Measurements from ENCODE around the gene RASA2. TPM values are rescaled to one million over a fixed set of nuclear protein-coding genes. Genes with fewer than 3 reads are reported as not detected.

Gene RASA2
- total and polyA plus RNA-seq, 2 of the 8 experiments (the other 6 are each of a cell fraction or from before 2014, with no cell fraction given), result 3.5 to 15.9 TPM

GRCh38 chr3:141484701-141485287, 2.0 kb upstream of the RASA2 start:
- Histone ChIP-seq H2AFZ (ENCODE audit: low read length) (no peak overlapping the region), H3K79me1 (ENCODE audit: low read depth, low read length) (no peaks in the 10 kb centered on the region), H3K27me3 (replicated peaks in 1 of 4; ENCODE audit: control insufficient read depth in 3 of 4, extremely low read depth in 1 of 4, insufficient read depth in 3 of 4, low read length in 3 of 4) (no peaks in the 10 kb centered on the region; a peak in 1 of 7 replicates), H2BK15ac (ENCODE audit: low read length) (no peak overlapping the region), H3K79me2 (ENCODE audit: control insufficient read depth in 1 of 2, insufficient read depth in 2 of 2, low read length in 2 of 2) (peaks cover 0 to 19% of the 10 kb centered on the region in 2 experiments; a peak in 3 of 4 replicates), H3K4me2 (ENCODE audit: insufficient read depth in 1 of 2, low read depth in 2 of 2, low read length in 2 of 2) (no peak overlapping the region), H4K8ac (ENCODE audit: extremely low read depth, insufficient read depth, low read length) (no peak overlapping the region), H3K9me3 (ENCODE audit: insufficient read depth in 2 of 2, low read depth in 1 of 2, low read length in 1 of 2) (no peaks in the 10 kb centered on the region), H3K23me2 (ENCODE audit: low read depth, low read length) (no peaks in the 10 kb centered on the region), H4K5ac (ENCODE audit: insufficient read length, low read depth, low read length) (no peak overlapping the region), H3K27ac (ENCODE audit: low read depth, low read length) (no peak overlapping the region), H3K14ac (ENCODE audit: insufficient read length) (no peak overlapping the region), H3K4me1 (replicated peaks in 1 of 4; ENCODE audit: control insufficient read depth in 3 of 4, insufficient read depth in 4 of 4, low read length in 3 of 4) (peaks cover 3 to 18% (median 11%) of the 10 kb centered on the region in 4 experiments; a peak in 6 of 7 replicates), H3K56ac (replicated peaks; ENCODE audit: insufficient read length, low read depth, low read length) (no peak overlapping the region), H3K36me3 (ENCODE audit: control insufficient read depth in 2 of 4, insufficient read depth in 4 of 4, low read length in 3 of 4) (no peaks in the 10 kb centered on the region), H2BK12ac (ENCODE audit: low read depth, low read length) (no peak overlapping the region), H2BK20ac (ENCODE audit: low read length) (no peak overlapping the region), H2AK5ac (ENCODE audit: low read depth, low read length) (no peak overlapping the region), H3K18ac (ENCODE audit: extremely low read depth, low read length) (no peak overlapping the region), H2BK5ac (ENCODE audit: low read depth, low read length) (no peak overlapping the region), H2BK120ac (replicated peaks; ENCODE audit: low read depth, low read length) (no peak overlapping the region), H4K20me1 (replicated peaks in 1 of 2; ENCODE audit: control insufficient read depth in 1 of 2, insufficient read depth in 2 of 2, low read length in 2 of 2) (peaks cover 0 to 5% of the 10 kb centered on the region in 2 experiments), H3K4me3 (ENCODE audit: extremely low read depth in 1 of 4, insufficient read depth in 2 of 4, low read depth in 3 of 4, low read length in 4 of 4) (no peak overlapping the region), H3K9ac (replicated peaks in 1 of 4; ENCODE audit: extremely low read depth in 1 of 4, low read depth in 3 of 4, low read length in 3 of 4) (no peak overlapping the region), H4K91ac (replicated peaks; ENCODE audit: insufficient read length, low read length) (no peak overlapping the region), H3K23ac (ENCODE audit: insufficient read length) (no peak overlapping the region), H3K4ac (replicated peaks; ENCODE audit: insufficient read length, low read depth, low read length) (no peak overlapping the region)
- WGBS, 2 experiments (ENCODE audit: extremely low coverage in 1 of 2, insufficient coverage in 1 of 2, insufficient read length in 1 of 2, insufficient replicate concordance in 2 of 2, low coverage in 1 of 2, low lambda C conversion rate in 2 of 2, missing lambda C conversion rate in 1 of 2), result 86% methylated on average over 8 of the region's 8 CpGs; no CpG with 5 or more reads in 1 of the 2 experiments
- DNase-seq (ENCODE audit: low read depth in 1 of 2, low spot score in 2 of 2), result no peak
- CTCF ChIA-PET (ENCODE audit: partially characterized antibody), result interaction anchor here (1.1 kb wide), 1 partner anchor 11 kb away, joined by 3 read pairs; no protein-coding TSS in a partner anchor
- FAIRE-seq, result no peak
- POLR2A ChIA-PET (ENCODE audit: partially characterized antibody), result interaction anchor here (0.6 kb wide), 1 partner anchor 625 kb away, joined by 4 read pairs; no protein-coding TSS in a partner anchor
- no peak for TF ChIP-seq YY1 (IDR thresholded peaks at IDR 0.05; ENCODE audit: low read depth, low read length)
- TF ChIP-seq BCL11A (IDR thresholded peaks at IDR 0.05; ENCODE audit: low read depth in 2 of 2, low read length in 2 of 2), result no peak
- no peak for TF ChIP-seq EGR1 (IDR thresholded peaks at IDR 0.05; ENCODE audit: borderline replicate concordance, low read depth, low read length)
- no peak for TF ChIP-seq TAF1 (IDR thresholded peaks at IDR 0.05; ENCODE audit: low read depth, low read length)
- TF ChIP-seq RAD21 (IDR thresholded peaks at IDR 0.05 in 1 of 2, conservative IDR thresholded peaks at IDR 0.05 in 1 of 2; ENCODE audit: low read depth in 2 of 2, low read length in 2 of 2), result no peak
- no peak for TF ChIP-seq ZNF274 (IDR thresholded peaks at IDR 0.05; ENCODE audit: borderline replicate concordance, extremely low read depth, low read length)
- no peak for TF ChIP-seq CTCF (IDR thresholded peaks at IDR 0.05; ENCODE audit: control extremely low read depth in 1 of 3, insufficient read depth in 1 of 3, low read depth in 1 of 3, low read length in 3 of 3)
- TF ChIP-seq RFX5 (IDR thresholded peaks at IDR 0.05; ENCODE audit: borderline replicate concordance, low read depth, low read length), result no peak
- no peak for TF ChIP-seq MAFK (IDR thresholded peaks at IDR 0.05; ENCODE audit: low read depth, low read length)
- no peak for TF ChIP-seq KDM4A (IDR thresholded peaks at IDR 0.05; ENCODE audit: low read depth, low read length, severe bottlenecking)

All from H1 (cell line).